NCI-H2081 (cell line): ENCODE measurements around the gene ZNF487.
"Not testable (repeated sequence)": the region's sequence is repeated elsewhere in the genome, so short reads cannot be mapped to it uniquely, and the experiment has no call there.

Source experiments
- DNase-seq, 2 experiments: peaks; one replicate each; lab custom pipeline; 2025; lab: John Stamatoyannopoulos, UW

Gene ZNF487

GRCh38 chr10:43436291-43437140, at the start of gene ZNF487:
Gene ZNF487, plus strand, starts transcription at chr10:43437111. Its CDS starts 38,703 bp downstream, at chr10:43475814.
- DNase-seq, result peak; percentile 53 to 77

GRCh38 chr10:43387678-43388032, 49.3 kb upstream of the ZNF487 start:
- no peak for DNase-seq

GRCh38 chr10:43389867-43390266, 47.0 kb upstream of the ZNF487 start:
- no peak for DNase-seq

- DNase-seq, result no peak
These were observed 46.6 kb upstream of the ZNF487 start for GRCh38 chr10:43390333-43390732.

- no peak for DNase-seq
These were observed 46.2 kb upstream of the ZNF487 start for GRCh38 chr10:43390759-43391158.

GRCh38 chr10:43391496-43391895, 45.4 kb upstream of the ZNF487 start:
- DNase-seq, result no peak

- no peak for DNase-seq
These were observed 44.2 kb upstream of the ZNF487 start for GRCh38 chr10:43392748-43393147.

- DNase-seq, result not testable (repeated sequence)
These were observed 43.7 kb upstream of the ZNF487 start for GRCh38 chr10:43393186-43393585.

GRCh38 chr10:43393606-43394360, 43.1 kb upstream of the ZNF487 start:
- DNase-seq, result no peak

- DNase-seq, result no peak
These were observed 42.0 kb upstream of the ZNF487 start for GRCh38 chr10:43394868-43395267.

GRCh38 chr10:43395571-43396060, 41.3 kb upstream of the ZNF487 start:
- peak in 1 of 2 experiments; percentile 43 for DNase-seq

GRCh38 chr10:43396061-43396927, 40.6 kb upstream of the ZNF487 start:
- DNase-seq, result peak; percentile 68 to 75

- DNase-seq, result peak; percentile 70 to 82
These were observed 39.8 kb upstream of the ZNF487 start for GRCh38 chr10:43396928-43397624.

- no peak for DNase-seq
These were observed 38.0 kb upstream of the ZNF487 start for GRCh38 chr10:43398939-43399319.

GRCh38 chr10:43399320-43400310, 37.3 kb upstream of the ZNF487 start:
- DNase-seq, result no peak

- DNase-seq, result no peak
These were observed 35.3 kb upstream of the ZNF487 start for GRCh38 chr10:43401627-43402026.

- DNase-seq, result no peak
These were observed 34.7 kb upstream of the ZNF487 start for GRCh38 chr10:43402176-43402575.

GRCh38 chr10:43402880-43403452, 33.9 kb upstream of the ZNF487 start:
- DNase-seq, result no peak

GRCh38 chr10:43403911-43404703, 32.8 kb upstream of the ZNF487 start:
- no peak for DNase-seq
